HG03196 (cell line): ENCODE data around the gene PADI3.

Experiments used
- ATAC-seq: cut with Tn5 transposase; IDR thresholded peaks from one replicate; pipeline ENCODE4 v1.9.1; 2021; ENCODE audit not compliant: unreplicated experiment

PADI3 gene

DNA sequence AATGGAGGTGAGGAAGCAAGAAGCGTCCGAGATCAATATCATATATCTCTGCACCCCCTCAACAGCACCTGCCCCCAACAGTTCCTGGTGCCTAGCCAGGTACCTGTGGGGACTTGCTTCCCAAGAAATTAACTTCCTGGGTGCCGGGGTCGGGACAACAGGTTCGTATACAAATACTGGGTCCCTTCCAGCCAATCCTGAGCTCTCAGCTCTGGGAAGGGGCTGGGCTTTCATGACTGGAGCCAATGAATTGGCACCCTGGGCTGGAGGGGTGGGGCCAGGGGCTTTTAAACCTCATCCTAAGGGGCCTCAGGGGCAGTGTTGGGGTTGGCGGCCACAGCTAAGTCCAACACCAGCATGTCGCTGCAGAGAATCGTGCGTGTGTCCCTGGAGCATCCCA, at the start of gene PADI3:
Gene PADI3, plus strand, starts transcription at position 318 of the 400 bp plus-strand sequence. Its CDS starts 40 bp downstream, at position 358.
- no peak for ATAC-seq

DNA sequence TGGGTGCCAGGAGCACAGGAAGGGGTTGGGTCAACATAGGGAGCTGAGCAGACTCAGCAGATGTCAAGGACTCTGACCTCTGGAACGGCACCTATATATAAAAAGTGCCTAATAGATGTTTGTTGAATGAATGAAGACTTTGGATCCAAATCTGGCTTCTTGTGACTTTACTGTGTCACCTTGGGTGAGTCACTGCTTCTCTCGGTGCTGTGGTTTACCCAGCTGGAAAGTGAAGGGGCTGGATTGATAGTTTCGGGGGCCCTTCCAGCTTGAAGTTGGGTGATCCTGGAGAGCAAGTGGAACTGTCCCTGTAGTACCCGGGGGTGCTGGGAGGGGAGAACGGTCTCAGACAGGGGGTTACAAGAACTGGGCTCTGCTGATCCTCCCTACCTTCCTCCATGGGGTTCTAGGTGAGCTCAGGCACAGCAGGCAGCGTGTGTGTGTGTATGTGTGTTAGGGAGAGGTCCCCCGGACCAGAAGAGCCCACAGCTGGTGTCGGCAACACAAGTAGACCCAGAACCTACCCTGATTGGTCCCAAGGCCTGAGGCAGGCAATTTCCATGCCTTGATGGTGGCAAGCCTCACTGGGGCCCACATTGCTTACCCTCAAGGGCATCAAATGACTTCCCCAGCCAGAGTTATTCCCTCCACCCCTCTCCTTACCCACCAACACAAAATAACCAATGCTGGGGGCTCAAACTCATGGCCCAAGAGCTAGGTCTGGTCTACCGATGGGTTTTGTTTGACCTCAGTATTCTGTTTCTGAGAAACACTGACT, 49.4 kb upstream of the PADI3 start:
- no peak for ATAC-seq

DNA sequence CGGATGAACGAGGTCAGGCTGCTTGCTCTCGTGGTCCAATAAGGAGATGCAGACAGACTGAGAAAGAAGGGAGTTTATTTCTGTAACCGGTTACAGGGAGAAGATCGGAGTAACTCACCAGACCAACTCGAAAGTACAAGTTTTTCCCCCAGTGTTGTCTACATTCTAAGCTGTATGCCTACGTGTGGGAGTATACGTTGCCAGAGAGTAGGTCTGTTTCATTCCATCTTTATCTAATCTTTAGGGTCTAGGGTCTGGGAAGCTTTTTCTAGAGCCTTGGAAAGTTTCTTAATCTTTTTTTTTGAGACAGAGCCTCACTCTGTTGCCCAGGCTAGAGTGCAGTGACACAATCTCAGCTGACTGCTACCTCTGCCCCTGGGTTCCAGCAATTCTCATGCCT, 48.7 kb upstream of the PADI3 start:
- ATAC-seq: no peak

DNA sequence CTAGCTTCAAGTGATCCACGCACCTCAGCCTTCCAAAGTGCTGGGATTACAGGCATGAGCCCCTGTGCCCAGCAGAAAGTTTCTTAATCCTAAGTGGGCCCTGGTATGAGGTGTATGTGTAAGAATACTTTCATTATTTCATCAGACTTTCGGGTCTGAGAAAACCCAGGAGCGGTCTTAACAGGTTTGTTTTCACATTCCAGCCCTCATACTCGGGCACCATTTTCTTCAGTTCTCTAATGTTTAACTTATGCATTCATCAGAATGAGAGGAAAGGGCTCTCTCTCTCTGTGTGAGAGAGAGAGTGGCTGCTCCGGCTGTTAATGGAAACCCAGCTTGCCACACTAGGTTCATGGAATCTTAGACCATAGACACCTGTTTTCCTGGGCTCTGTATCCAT, 48.1 kb upstream of the PADI3 start:
- no peak for ATAC-seq

- no peak for ATAC-seq
Observed at GRCh38 chr1:17201201-17202021, 47.5 kb upstream of the PADI3 start.

DNA sequence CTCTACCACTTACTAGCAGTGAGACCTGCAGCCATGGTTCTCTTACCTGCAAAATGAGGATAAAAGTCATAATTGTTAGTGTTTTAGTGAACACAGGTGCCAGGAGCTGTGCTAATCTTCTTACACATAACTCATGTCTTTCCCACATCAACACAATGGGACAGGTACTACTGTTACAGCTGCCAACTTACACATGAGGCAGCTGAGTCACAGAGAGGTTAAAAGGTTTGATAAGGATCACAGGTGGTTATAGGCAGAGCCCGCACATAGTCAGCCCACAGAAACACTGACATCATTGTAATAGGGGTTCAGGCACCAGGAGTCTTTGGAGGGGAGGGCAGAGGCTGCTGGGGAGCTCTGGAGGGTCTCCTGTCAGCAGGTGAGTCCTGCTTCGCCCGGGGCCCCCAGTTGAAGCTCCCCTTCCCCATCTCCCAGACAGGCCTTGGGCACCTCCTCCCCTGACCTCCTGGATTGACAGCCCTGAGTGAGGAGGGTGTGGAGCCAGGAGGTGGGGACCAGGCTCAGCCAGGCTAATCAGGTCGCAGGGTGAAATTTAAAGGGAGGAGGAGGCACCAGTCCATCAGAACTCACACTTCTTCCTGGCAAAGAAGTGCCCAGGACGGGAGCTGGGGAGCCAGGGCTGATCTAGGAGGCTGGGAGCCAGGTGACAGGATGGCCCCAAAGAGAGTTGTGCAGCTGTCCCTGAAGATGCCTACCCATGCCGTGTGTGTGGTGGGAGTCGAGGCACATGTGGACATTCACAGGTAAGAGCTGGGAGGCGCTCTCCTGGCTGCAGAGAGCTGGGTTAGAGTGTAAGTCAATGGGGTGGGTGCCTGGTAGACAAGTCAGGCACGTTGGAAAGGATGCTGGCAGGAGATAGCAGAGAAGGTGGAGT, 44.1 kb upstream of the PADI3 start, which contains the start of gene PADI1:
Gene PADI1, plus strand, starts transcription at position 583 of the 895 bp plus-strand sequence. Its CDS starts 90 bp downstream, at position 673.
- ATAC-seq: no peak

GRCh38 chr1:17205652-17206051, 43.2 kb upstream of the PADI3 start:
- no peak for ATAC-seq

DNA sequence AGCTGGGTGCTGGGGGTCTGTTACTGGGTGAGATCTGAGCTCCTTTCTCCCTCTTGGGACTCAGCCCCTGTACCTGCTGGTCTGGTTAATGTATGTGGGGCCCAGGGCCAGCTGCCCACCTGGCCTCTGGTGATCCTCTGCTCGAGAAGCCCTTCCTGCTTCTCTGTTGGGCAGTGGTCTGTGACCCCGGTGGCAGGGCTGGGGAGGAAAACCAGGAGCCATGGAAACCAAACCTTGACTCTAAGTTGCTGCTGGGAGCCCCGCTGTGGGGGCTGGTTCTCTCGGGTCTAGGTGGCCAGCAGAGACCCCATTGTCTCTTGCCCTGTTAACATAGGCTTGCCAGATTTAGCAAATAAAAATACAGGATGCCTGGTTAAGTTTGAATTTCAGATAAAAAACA, 42.7 kb upstream of the PADI3 start:
- ATAC-seq: no peak

DNA sequence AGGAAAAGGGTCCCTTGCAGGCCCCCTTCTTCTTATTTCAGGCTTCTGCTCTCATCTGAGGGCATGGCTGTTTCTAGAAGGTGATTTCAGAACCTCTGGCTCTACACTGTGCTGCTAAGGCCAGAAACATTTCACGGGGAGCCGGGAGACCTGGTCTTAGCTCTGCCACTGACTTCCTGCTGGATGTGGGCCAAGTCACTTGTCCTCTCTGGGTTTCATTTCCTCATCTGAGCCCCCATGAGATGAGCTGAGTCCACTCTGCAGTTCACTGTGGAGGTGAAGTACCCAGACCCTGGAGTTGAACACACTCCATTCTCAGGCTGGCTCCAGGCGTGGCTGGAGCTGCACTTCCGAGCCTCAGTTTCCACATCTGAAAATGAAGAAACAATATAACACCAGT, 41.9 kb upstream of the PADI3 start:
- ATAC-seq: peak; percentile 62

- no peak for ATAC-seq
Observed at GRCh38 chr1:17207540-17207939, 41.4 kb upstream of the PADI3 start.

DNA sequence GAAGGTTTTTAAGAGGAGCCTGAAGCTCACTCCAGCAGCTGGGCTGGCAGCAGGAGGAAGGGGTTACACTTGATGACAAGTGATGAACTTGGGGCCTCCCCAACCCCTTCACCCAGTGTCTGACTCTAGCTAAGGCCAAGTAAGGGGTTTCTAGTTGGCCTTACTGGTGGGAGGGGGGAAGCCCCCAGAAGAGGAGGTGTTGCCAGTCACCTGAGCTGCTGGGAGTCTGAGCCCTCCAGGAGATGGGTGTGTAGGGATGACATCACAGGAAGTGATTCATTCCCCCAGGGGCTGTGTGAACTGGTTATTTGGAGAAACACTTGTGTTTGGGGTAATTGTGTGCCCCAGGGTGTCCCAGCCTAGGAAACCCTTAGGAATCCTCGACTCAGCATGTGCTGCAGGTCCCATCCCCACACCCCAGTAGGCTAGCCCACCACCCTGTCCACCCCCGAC, 40.9 kb upstream of the PADI3 start:
- ATAC-seq: peak; percentile 57

- no peak for ATAC-seq
Observed at GRCh38 chr1:17208546-17208945, 40.4 kb upstream of the PADI3 start.

GRCh38 chr1:17209430-17209829, 39.5 kb upstream of the PADI3 start:
- ATAC-seq: no peak

GRCh38 chr1:17210176-17210575, 38.7 kb upstream of the PADI3 start:
- ATAC-seq: no peak

DNA sequence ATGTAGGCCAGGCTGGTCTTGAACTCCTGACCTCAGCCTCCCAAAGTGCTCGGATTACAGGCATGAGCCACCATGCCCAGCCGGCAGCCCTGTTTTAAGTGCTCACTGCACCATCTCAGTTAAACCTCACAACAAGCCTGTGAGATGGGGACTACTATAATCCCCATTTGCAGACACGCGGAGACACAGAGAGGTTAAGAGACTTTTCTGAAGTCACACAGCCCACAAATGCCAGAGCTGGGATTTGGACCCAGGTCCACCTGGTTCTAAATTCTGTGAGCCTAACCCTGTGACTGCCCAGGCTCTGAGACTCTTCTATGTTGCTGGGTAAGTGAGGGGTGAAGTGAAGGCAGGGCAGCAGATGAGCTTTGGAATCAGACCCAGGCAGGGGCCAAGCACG, 37.5 kb upstream of the PADI3 start:
- ATAC-seq: no peak

DNA sequence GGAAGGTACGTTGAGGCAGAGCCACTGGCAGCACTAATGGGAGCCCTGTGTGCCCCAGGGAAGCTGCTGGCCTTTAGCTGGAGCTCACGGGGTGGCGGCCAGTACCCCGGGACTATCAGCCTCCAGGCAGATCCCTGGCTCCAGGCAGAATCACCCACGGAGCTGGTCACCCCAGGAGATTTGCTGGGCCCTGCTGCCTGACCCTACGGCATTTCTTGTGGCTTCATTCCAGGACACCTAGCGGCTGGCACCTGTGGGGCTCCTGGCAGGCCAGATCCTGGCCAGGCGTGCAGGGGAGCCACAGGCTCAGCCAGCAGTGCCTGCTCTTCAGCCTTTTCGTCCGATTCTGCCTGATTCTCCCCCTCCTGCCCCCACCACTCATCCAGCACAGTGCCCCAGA, 36.9 kb upstream of the PADI3 start:
- no peak for ATAC-seq

DNA sequence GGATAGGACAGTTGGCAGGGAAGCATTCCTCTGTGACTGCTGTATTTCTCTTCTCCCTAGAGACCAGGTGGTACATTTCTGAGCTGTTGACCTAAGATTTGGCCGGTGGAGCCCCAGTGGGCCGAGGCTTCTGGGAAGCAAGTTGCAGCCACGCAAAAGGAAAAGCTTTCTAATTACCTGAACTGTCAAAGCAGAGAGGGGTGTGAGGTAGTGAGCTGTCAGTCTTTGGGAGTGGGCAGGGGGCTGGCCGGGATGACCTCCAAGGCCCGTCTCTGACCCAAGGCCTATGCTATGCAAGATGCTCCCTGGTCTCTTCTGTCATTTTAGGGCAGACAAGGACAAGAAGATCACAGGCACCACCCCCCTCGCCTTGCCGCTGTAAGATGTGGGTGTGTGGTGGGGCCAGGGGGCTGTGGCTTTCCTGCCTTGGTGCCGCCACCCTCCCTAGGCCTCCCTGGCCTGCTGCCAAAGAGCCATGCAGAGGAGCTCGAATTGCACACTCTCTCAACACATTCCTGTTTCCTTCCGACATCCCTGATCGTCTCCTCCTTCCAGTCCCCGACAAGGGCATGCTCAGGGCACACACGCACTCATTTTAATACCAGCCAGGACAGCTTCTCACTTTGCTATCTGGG, 36.3 kb upstream of the PADI3 start:
- ATAC-seq: no peak

DNA sequence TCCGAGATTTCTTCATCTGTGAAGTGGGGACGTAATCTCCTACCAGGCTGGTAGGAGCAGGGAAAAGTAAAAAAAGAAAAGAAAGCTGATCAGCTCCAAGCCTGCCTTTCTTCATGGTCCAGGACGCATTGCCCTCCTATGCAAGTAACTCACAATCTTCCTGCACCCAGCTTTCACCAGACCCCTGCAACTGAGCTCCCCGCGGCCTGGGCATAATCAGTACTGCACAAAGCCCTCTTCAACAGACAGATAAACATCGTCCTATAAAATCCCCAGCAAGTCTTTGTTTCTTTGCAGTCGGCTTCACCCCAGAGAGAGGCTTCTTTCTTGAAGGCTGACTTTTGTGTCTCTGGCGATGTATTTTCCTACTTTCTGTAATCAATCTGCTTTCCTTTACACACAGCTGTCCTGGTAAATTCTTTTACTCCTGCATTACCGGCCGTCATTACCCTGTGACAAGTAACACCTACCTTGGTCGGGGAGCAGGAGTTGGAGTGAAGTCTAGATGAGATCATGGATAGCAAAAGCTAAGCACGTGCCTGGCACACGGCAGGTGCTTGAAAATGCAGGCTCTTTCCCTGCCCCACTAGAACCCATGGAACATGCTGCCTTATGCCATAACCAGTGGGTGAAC, 35.6 kb upstream of the PADI3 start:
- ATAC-seq: no peak

DNA sequence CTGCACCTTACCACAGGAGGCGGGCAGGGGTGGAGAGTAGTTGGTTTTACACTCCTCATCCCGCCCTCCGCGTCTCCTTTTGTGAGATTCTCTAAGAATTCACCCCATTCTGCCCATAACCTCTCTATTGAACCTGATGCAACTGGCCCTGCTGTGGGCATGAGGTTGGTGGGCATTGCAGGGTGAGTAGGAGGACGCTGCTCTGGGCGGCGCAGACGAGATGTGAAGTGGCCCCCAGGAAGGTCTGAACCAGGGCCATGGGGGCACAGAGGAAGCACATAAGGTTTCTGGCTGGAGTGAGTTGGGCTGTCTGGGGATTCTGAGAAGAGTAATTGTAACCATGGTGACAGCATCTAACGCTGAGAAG, 35.1 kb upstream of the PADI3 start:
- no peak for ATAC-seq

GRCh38 chr1:17214876-17215544, 33.9 kb upstream of the PADI3 start:
- no peak for ATAC-seq
